ENCODE measurements around the gene CNST. TPM values are rescaled to one million over a fixed set of nuclear protein-coding genes. Genes with fewer than 3 reads are reported as not detected.
A peak's percentile ranks its signal among the peaks of the same experiment; 100 is the strongest.

CNST gene
- total RNA-seq, 1 experiment from 2014 or later, result 19.8 TPM

DNA sequence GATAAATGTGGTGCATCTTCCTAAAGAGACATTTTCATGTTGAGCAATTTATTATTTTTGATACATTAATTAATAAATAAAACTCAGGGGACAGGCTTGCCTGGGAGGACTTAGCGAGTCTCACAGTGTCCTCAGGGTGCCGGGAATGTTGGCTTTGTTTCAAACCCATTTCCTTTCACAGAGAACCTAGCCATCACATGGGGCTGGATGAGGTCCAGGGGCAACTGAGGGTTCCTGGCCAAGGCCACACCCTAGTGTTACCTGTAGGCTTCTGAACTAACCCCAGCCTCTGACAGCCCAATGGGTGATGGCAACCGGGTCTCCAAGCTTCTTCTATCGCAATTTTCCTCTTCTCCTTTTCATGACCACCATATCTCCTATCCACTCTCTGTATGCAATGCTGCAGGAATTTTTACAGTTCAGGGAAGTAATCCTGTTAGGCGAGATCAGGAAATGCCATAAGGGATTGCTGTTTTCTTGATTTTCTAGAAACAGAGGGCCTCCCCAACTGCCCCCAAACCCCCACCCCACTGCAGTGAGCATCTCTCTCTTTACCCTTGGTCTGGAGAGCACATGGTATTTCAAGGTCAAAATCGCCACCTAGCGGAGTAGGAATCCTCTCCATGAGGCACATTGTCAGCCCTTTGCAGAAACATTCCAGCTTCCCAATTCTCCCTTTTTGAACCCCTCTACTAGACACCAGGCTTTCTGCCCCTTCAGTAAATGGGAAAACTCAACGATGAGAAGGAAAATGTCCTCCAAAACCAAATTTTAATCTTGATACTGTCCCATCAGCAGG, 37.1 kb upstream of the CNST start:
- H3K4me1 Mint-ChIP-seq, result no peaks in the 10 kb centered on the region
- no peak overlapping the region for H2AFZ ChIP-seq (ENCODE audit: low read length)
- H3K18ac ChIP-seq (ENCODE audit: insufficient read length, low read depth, low read length), result no peak overlapping the region
- H3K36me3 Mint-ChIP-seq (ENCODE audit: insufficient read depth in 1 of 3, low read depth in 3 of 3), result peaks cover 4 to 8% (median 5%) of the 10 kb centered on the region in 3 experiments; a peak in 6 of 7 replicates
- no peaks in the 10 kb centered on the region for H3K79me2 ChIP-seq (ENCODE audit: insufficient read depth, low read length)
- H2BK120ac ChIP-seq (ENCODE audit: low read depth, low read length, poor library complexity, severe bottlenecking), result no peak overlapping the region
- H3K4me1 ChIP-seq (ENCODE audit: insufficient read depth, low read length), result no peaks in the 10 kb centered on the region
- TF ChIP-seq, protein P1, sequence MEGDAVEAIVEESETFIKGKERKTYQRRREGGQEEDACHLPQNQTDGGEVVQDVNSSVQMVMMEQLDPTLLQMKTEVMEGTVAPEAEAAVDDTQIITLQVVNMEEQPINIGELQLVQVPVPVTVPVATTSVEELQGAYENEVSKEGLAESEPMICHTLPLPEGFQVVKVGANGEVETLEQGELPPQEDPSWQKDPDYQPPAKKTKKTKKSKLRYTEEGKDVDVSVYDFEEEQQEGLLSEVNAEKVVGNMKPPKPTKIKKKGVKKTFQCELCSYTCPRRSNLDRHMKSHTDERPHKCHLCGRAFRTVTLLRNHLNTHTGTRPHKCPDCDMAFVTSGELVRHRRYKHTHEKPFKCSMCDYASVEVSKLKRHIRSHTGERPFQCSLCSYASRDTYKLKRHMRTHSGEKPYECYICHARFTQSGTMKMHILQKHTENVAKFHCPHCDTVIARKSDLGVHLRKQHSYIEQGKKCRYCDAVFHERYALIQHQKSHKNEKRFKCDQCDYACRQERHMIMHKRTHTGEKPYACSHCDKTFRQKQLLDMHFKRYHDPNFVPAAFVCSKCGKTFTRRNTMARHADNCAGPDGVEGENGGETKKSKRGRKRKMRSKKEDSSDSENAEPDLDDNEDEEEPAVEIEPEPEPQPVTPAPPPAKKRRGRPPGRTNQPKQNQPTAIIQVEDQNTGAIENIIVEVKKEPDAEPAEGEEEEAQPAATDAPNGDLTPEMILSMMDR (conservative IDR thresholded peaks at IDR 0.05), result peak; percentile 41; the same call in 2 of the 3 replicates
- no peaks in the 10 kb centered on the region; the same call in 1 of the 2 replicates for H3K27me3 ChIP-seq (ENCODE audit: insufficient read depth, low read length)
- no peak overlapping the region for H3K4ac ChIP-seq (ENCODE audit: low read depth, low read length)
- H3K79me1 ChIP-seq (ENCODE audit: insufficient read depth, low read depth, low read length, poor library complexity, severe bottlenecking), result no peaks in the 10 kb centered on the region
- no peak overlapping the region for H3K4me3 Mint-ChIP-seq
- H3K9me3 Mint-ChIP-seq, result peaks cover 21 to 30% of the 10 kb centered on the region in 2 experiments
- H3K23me2 ChIP-seq (ENCODE audit: insufficient read length, low read depth, low read length, poor library complexity, severe bottlenecking), result no peaks in the 10 kb centered on the region
- no peaks in the 10 kb centered on the region for H4K20me1 ChIP-seq (ENCODE audit: control insufficient read depth, insufficient read depth, insufficient read length)
- peaks cover 9% of the 10 kb centered on the region; the same call in 1 of the 2 replicates for H3K27me3 Mint-ChIP-seq (ENCODE audit: low read depth)
- no peak overlapping the region for H2BK12ac ChIP-seq (ENCODE audit: insufficient read length, low read depth, low read length)
- no peak overlapping the region for H3K27ac ChIP-seq (ENCODE audit: insufficient read length, low read depth, low read length)
- H2BK15ac ChIP-seq (ENCODE audit: low read depth, low read length), result no peak overlapping the region
- H3K56ac ChIP-seq (ENCODE audit: insufficient read length, low read depth, low read length), result no peak overlapping the region
- H3K4me2 ChIP-seq (ENCODE audit: insufficient read depth, insufficient read length, low read length), result no peak overlapping the region
- no peak for DNase-seq
- no peak overlapping the region for H2BK20ac ChIP-seq (ENCODE audit: low read depth, low read length, poor library complexity, severe bottlenecking)
- H4K8ac ChIP-seq (replicated peaks; ENCODE audit: insufficient read length, low read depth, low read length), result no peak overlapping the region
- no peak overlapping the region for H2AK5ac ChIP-seq (ENCODE audit: insufficient read length, low read length)
- no peak overlapping the region for H3K23ac ChIP-seq (ENCODE audit: insufficient read length, low read depth, low read length)
- no peak overlapping the region for H2BK5ac ChIP-seq (ENCODE audit: insufficient read length, low read length)
- no peak overlapping the region for H3K27ac Mint-ChIP-seq
- no peak overlapping the region for H4K91ac ChIP-seq (ENCODE audit: insufficient read length, low read depth, low read length)
- no peak overlapping the region for H3T11ph ChIP-seq (ENCODE audit: low read length)
- no peak overlapping the region for H3K9ac ChIP-seq (ENCODE audit: extremely low read depth, insufficient read length, low read length)
- no CpG with 5 or more reads among the region's 8 CpGs for whole genome bisulfite sequencing (ENCODE audit: extremely low coverage, insufficient read length, low lambda C conversion rate)
- peaks cover 8% of the 10 kb centered on the region for H3K9me3 ChIP-seq (ENCODE audit: control insufficient read depth, low read depth, low read length)
- H3K14ac ChIP-seq (ENCODE audit: insufficient read depth, low read length), result no peak overlapping the region
- no peak overlapping the region for H4K5ac ChIP-seq (ENCODE audit: insufficient read length, low read depth, low read length)
